Neural progenitor cell (in vitro differentiated cells): ENCODE results near the gene FAM163B. TPM values are rescaled to one million over a fixed set of nuclear protein-coding genes. Genes with fewer than 3 reads are reported as not detected.
A peak's percentile ranks its signal among the peaks of the same experiment; 100 is the strongest.

Experiments used
- DNase-seq: peaks from one replicate; pipeline ENCODE4 v3.0.0-alpha.2; 2016; ENCODE audit warnings: low spot score
- H2AFZ ChIP-seq: fragments of 200-600 bp; sonication (generic); replicated peaks from 2 replicates; pipeline ENCODE4 v1.6.1; 2016; ENCODE audit warnings: antibody characterized with exemption
- H3F3A ChIP-seq: fragments of 200-600 bp; sonication (generic); 2 replicates; pipeline ENCODE4 v1.6.1; 2016; ENCODE audit warnings: antibody characterized with exemption, low read depth
- H3K27ac ChIP-seq: fragments of 200-600 bp; sonication (generic); 2 replicates; pipeline ENCODE4 v1.5.1; 2016; ENCODE audit warnings: mild to moderate bottlenecking
- H3K27me3 ChIP-seq: fragments of 200-600 bp; sonication (generic); 2 replicates; pipeline ENCODE4 v1.6.1; 2016; ENCODE audit warnings: mild to moderate bottlenecking, moderate library complexity
- H3K36me3 ChIP-seq: fragments of 200-600 bp; sonication (generic); 2 replicates; pipeline ENCODE4 v1.5.1; 2016
- H3K4me1 ChIP-seq: fragments of 200-600 bp; sonication (generic); 2 replicates; pipeline ENCODE4 v1.6.1; 2016; ENCODE audit warnings: mixed run types
- H3K4me2 ChIP-seq: fragments of 200-600 bp; sonication (generic); 2 replicates; pipeline ENCODE4 v1.6.1; 2016
- H3K4me3 ChIP-seq: fragments of 200-600 bp; sonication (generic); 2 replicates; pipeline ENCODE4 v1.5.1; 2016
- H3K79me2 ChIP-seq: fragments of 200-600 bp; sonication (generic); 2 replicates; pipeline ENCODE4 v1.6.1; 2016; ENCODE audit warnings: low read depth
- H3K9ac ChIP-seq: fragments of 200-600 bp; sonication (generic); 2 replicates; pipeline ENCODE4 v1.6.1; 2016
- H3K9me3 ChIP-seq: fragments of 200-600 bp; sonication (generic); 2 replicates; pipeline ENCODE4 v1.5.1; 2016; ENCODE audit warnings: low read depth
- H4K20me1 ChIP-seq: fragments of 200-600 bp; sonication (generic); 2 replicates; pipeline ENCODE4 v1.6.1; 2016; ENCODE audit warnings: low read depth
- H3K27ac Mint-ChIP-seq: 3 replicates; pipeline ENCODE4 v1.8.0; 2021; ENCODE audit warnings: mixed read lengths
- H3K27me3 Mint-ChIP-seq: 2 replicates; pipeline ENCODE4 v1.8.0; 2022; ENCODE audit warnings: low read depth, mild to moderate bottlenecking, inconsistent platforms, moderate library complexity, mixed read lengths; ENCODE audit not compliant: insufficient read depth
- H3K36me3 Mint-ChIP-seq: 3 replicates; pipeline ENCODE4 v1.8.0; 2021; ENCODE audit warnings: mixed read lengths
- H3K4me1 Mint-ChIP-seq: 3 replicates; pipeline ENCODE4 v1.8.0; 2021; ENCODE audit warnings: mixed read lengths
- H3K4me3 Mint-ChIP-seq: 3 replicates; pipeline ENCODE4 v1.8.0; 2021; ENCODE audit warnings: mild to moderate bottlenecking, moderate library complexity, mixed read lengths
- H3K9me3 Mint-ChIP-seq: 3 replicates; pipeline ENCODE4 v1.8.0; 2020; ENCODE audit warnings: mixed read lengths
- EZH2 ChIP-seq: fragments of 200-600 bp; sonication (generic); IDR thresholded peaks from 2 replicates; pipeline ENCODE4 v1.6.1; 2017; ENCODE audit warnings: antibody characterized with exemption, mild to moderate bottlenecking, moderate library complexity
- EZH2phosphoT487 ChIP-seq: fragments of 200-600 bp; sonication (generic); IDR thresholded peaks from 2 replicates; pipeline ENCODE4 v1.6.1; 2017; ENCODE audit warnings: antibody characterized with exemption
- total RNA-seq: library from RNA; depleted of rRNA; stranded (reverse); fragments of >200 nt; gene quantifications from 2 replicates; pipeline ENCODE4 v1.2.3, GENCODE V29; 2015; ENCODE audit warnings: low replicate concordance
- TF ChIP-seq, protein P1 (sequence below): fragments of 200-600 bp; sonication (generic); IDR thresholded peaks from 2 replicates; pipeline ENCODE4 v1.5.1; 2017; ENCODE audit warnings: antibody characterized with exemption, mild to moderate bottlenecking

FAM163B gene
- total RNA-seq, 1 donor from 2014 or later, result not detected

- Histone ChIP-seq H3K79me2 (no peaks in the 10 kb centered on the region), H2AFZ (no peak overlapping the region), H3K9me3 (no peaks in the 10 kb centered on the region), H3K4me3 (no peak overlapping the region), H3K27ac (no peak overlapping the region), H3K4me2 (no peak overlapping the region), H3K36me3 (no peaks in the 10 kb centered on the region), H3K9ac (no peak overlapping the region), H3K27me3 (no peaks in the 10 kb centered on the region), H4K20me1 (no peaks in the 10 kb centered on the region), H3F3A (no peaks in the 10 kb centered on the region), H3K4me1 (no peaks in the 10 kb centered on the region)
- Mint-ChIP-seq H3K9me3 (peaks cover 22% of the 10 kb centered on the region), H3K27ac (no peak overlapping the region), H3K4me3 (no peak overlapping the region), H3K36me3 (no peaks in the 10 kb centered on the region), H3K27me3 (peaks cover 21% of the 10 kb centered on the region), H3K4me1 (no peaks in the 10 kb centered on the region)
- TF ChIP-seq, protein P1, sequence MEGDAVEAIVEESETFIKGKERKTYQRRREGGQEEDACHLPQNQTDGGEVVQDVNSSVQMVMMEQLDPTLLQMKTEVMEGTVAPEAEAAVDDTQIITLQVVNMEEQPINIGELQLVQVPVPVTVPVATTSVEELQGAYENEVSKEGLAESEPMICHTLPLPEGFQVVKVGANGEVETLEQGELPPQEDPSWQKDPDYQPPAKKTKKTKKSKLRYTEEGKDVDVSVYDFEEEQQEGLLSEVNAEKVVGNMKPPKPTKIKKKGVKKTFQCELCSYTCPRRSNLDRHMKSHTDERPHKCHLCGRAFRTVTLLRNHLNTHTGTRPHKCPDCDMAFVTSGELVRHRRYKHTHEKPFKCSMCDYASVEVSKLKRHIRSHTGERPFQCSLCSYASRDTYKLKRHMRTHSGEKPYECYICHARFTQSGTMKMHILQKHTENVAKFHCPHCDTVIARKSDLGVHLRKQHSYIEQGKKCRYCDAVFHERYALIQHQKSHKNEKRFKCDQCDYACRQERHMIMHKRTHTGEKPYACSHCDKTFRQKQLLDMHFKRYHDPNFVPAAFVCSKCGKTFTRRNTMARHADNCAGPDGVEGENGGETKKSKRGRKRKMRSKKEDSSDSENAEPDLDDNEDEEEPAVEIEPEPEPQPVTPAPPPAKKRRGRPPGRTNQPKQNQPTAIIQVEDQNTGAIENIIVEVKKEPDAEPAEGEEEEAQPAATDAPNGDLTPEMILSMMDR, result no peak
- no peak for TF ChIP-seq EZH2
- no peak for TF ChIP-seq EZH2phosphoT487
- DNase-seq, result no peak
These were observed 14.9 kb downstream of the FAM163B start for GRCh38 chr9:133594310-133594709.

DNA sequence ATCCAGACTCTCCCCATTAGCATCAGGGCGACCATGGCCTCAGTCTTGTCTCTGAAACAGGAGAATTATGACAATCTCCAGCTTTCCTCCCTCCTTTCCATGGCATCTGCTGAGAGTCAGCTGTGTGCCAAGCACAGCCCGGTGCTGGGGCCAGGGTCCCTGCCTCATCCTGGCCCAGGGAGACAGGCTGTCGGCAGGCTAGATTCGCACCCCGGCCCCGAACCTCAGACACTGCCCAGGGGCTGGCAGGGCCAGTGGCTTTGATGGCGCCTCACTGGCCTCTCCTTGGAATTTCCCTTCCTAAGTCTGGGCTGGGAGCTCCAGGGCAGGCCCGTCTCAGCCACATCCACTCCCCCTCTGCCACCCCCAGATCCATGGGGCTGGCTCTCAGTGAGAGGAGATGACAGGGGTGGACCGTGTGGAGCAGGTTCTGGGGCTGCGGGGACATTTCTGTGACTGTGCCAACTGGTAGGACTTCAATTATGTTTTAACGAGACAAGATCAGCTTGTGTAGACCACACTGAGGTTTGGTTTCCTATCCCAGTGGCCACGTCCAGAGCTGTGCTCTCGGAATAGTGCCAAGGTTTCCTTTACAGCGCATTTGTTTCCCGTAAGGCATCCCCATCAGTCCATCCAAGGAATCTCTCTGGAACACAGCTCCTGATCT is 15.5 kb downstream of the FAM163B start:
- H3K27me3 Mint-ChIP-seq, result peaks cover 21% of the 10 kb centered on the region
- Histone ChIP-seq H3F3A (no peaks in the 10 kb centered on the region), H3K27me3 (no peaks in the 10 kb centered on the region), H3K4me1 (no peaks in the 10 kb centered on the region), H3K4me3 (no peak overlapping the region), H3K79me2 (no peaks in the 10 kb centered on the region), H3K27ac (no peak overlapping the region), H2AFZ (no peak overlapping the region), H3K4me2 (no peak overlapping the region), H3K36me3 (no peaks in the 10 kb centered on the region), H3K9me3 (no peaks in the 10 kb centered on the region), H4K20me1 (no peaks in the 10 kb centered on the region), H3K9ac (no peak overlapping the region)
- DNase-seq, result no peak
- peak overlapping the region; percentile 15 for H3K4me3 Mint-ChIP-seq
- H3K9me3 Mint-ChIP-seq, result peaks cover 24% of the 10 kb centered on the region
- TF ChIP-seq EZH2phosphoT487 (no peak), EZH2 (no peak)
- TF ChIP-seq, protein P1, result no peak
- no peaks in the 10 kb centered on the region for H3K4me1 Mint-ChIP-seq
- H3K36me3 Mint-ChIP-seq, result no peaks in the 10 kb centered on the region
- H3K27ac Mint-ChIP-seq, result no peak overlapping the region

GRCh38 chr9:133592731-133593409 is 16.3 kb downstream of the FAM163B start:
- Histone ChIP-seq H3K79me2 (no peaks in the 10 kb centered on the region), H3K4me1 (no peaks in the 10 kb centered on the region), H3K27me3 (no peaks in the 10 kb centered on the region), H3F3A (no peaks in the 10 kb centered on the region), H3K4me2 (no peak overlapping the region), H3K9me3 (no peaks in the 10 kb centered on the region), H3K4me3 (no peak overlapping the region), H2AFZ (no peak overlapping the region), H3K36me3 (no peaks in the 10 kb centered on the region), H4K20me1 (no peaks in the 10 kb centered on the region), H3K9ac (no peak overlapping the region), H3K27ac (no peak overlapping the region)
- H3K9me3 Mint-ChIP-seq, result peaks cover 25% of the 10 kb centered on the region
- H3K27ac Mint-ChIP-seq, result no peak overlapping the region
- H3K4me3 Mint-ChIP-seq, result peak overlapping the region; percentile 15
- no peak for DNase-seq
- TF ChIP-seq EZH2phosphoT487 (no peak), EZH2 (no peak)
- TF ChIP-seq, protein P1, result no peak
- no peaks in the 10 kb centered on the region for H3K4me1 Mint-ChIP-seq
- peaks cover 3% of the 10 kb centered on the region for H3K36me3 Mint-ChIP-seq
- peaks cover 22% of the 10 kb centered on the region for H3K27me3 Mint-ChIP-seq
